A549 (cell line): ENCODE results near the gene SART1. TPM values are rescaled to one million over a fixed set of nuclear protein-coding genes. Genes with fewer than 3 reads are reported as not detected.

Experiments
- ATAC-seq, 2 experiments: fragments of 200-7000 bp in 1 of 2; fragments of >200 bp in 1 of 2; cut with Nextera tagmentation in 1 of 2; cut with Tn5 transposase in 1 of 2; 3 replicates each; pipeline versions ENCODE4 v1.8.0 to v1.9.1; 2018 to 2020; ENCODE audit warnings: mild to moderate bottlenecking in 1 of 2, moderate library complexity in 1 of 2
- CTCF ChIA-PET: fragments of 300-600 bp; sonication (Branson Sonifier 250); formaldehyde crosslinking; extraction: SDS; loops from one replicate; lab custom pipeline; 2021; ENCODE audit warnings: antibody characterized with exemption, inconsistent platforms; lab: Yijun Ruan, JAX
- POLR2A ChIA-PET: fragments of 350-600 bp; formaldehyde crosslinking; extraction: SDS; loops from one replicate; lab custom pipeline; 2021; ENCODE audit warnings: antibody characterized with exemption, inconsistent platforms; lab: Yijun Ruan, JAX
- DNase-seq, 2 experiments: peaks; one replicate each; pipeline versions ENCODE4 v3.0.0 to v3.0.0-alpha.2; 2011 to 2016; ENCODE audit warnings: low read depth in 1 of 2, low spot score in 1 of 2
- FAIRE-seq: peaks from 2 replicates; lab custom pipeline; 2011; peaks lifted over from hg19 to GRCh38; lab: Jason Lieb, UNC
- H3K27ac ChIP-seq, 2 experiments: fragments of >200 bp; sonication (Bioruptor Twin); formaldehyde crosslinking; 3 replicates each; pipeline ENCODE4 v1.5.1; 2016 to 2017
- H3K4me1 ChIP-seq: fragments of >200 bp; sonication (Bioruptor Twin); formaldehyde crosslinking; 3 replicates; pipeline ENCODE4 v1.6.1; 2016
- H3K4me2 ChIP-seq: fragments of >200 bp; sonication (Bioruptor Twin); formaldehyde crosslinking; 3 replicates; pipeline ENCODE4 v1.6.1; 2016
- H3K4me3 ChIP-seq: fragments of >200 bp; sonication (Bioruptor Twin); formaldehyde crosslinking; 3 replicates; pipeline ENCODE4 v1.5.1; 2016
- H3K9me3 ChIP-seq: fragments of >200 bp; sonication (Bioruptor Twin); formaldehyde crosslinking; 3 replicates; pipeline ENCODE4 v1.6.1; 2016
- BCL3 ChIP-seq: fragments of >200 bp; sonication (Bioruptor Twin); formaldehyde crosslinking; IDR thresholded peaks from 3 replicates; pipeline ENCODE4 v1.6.1; 2016
- BHLHE40 ChIP-seq: IDR thresholded peaks from 2 replicates; pipeline ENCODE4 v1.6.1; 2012; ENCODE audit warnings: low read depth, low read length, inconsistent platforms
- EP300 ChIP-seq, 2 experiments: fragments of >200 bp; sonication (Bioruptor Twin); formaldehyde crosslinking; IDR thresholded peaks; 2 replicates in 1 of 2; 3 replicates in 1 of 2; pipeline ENCODE4 v1.6.1; 2016 to 2017
- ESRRA ChIP-seq: fragments of 150-350 bp; IDR thresholded peaks from 2 replicates; pipeline ENCODE4 v1.6.1; 2014; ENCODE audit warnings: mild to moderate bottlenecking, low read length, borderline replicate concordance
- FOSL2 ChIP-seq, 2 experiments: fragments of 450-650 bp in 1 of 2; fragments of >200 bp in 1 of 2; sonication (Bioruptor Twin) in 1 of 2; formaldehyde crosslinking; IDR thresholded peaks; 2 replicates each; pipeline versions ENCODE4 v1.5.0 to v1.6.1; 2016 to 2020; ENCODE audit warnings: mild to moderate bottlenecking in 1 of 2, moderate library complexity in 1 of 2
- FOXS1 ChIP-seq: fragments of 250-450 bp; sonication (Bioruptor Pico); IDR thresholded peaks from 2 replicates; pipeline ENCODE4 v1.5.0; 2020; ENCODE audit warnings: mild to moderate bottlenecking, moderate library complexity
- HDAC2 ChIP-seq: fragments of 200-600 bp; sonication (generic); IDR thresholded peaks from 2 replicates; pipeline ENCODE4 v1.6.1; 2016
- HEYL ChIP-seq: fragments of 250-450 bp; sonication (Bioruptor Pico); IDR thresholded peaks from 2 replicates; pipeline ENCODE4 v1.8.0; 2021; ENCODE audit warnings: mild to moderate bottlenecking, moderate library complexity
- HMGXB4 ChIP-seq: fragments of 250-450 bp; sonication (Bioruptor Pico); IDR thresholded peaks from 2 replicates; pipeline ENCODE4 v1.5.0; 2021; ENCODE audit warnings: mild to moderate bottlenecking, moderate library complexity, borderline replicate concordance
- KDM5A ChIP-seq: fragments of 200-600 bp; sonication (generic); IDR thresholded peaks from 2 replicates; pipeline ENCODE4 v1.6.1; 2016; ENCODE audit warnings: antibody characterized with exemption, mild to moderate bottlenecking
- MAZ ChIP-seq: fragments of 150-350 bp; IDR thresholded peaks from 2 replicates; pipeline ENCODE4 v1.6.1; 2014; ENCODE audit warnings: antibody characterized with exemption, low read depth, low read length, borderline replicate concordance
- MYC ChIP-seq: IDR thresholded peaks from 2 replicates; pipeline ENCODE4 v1.6.1; 2012; ENCODE audit warnings: mild to moderate bottlenecking, inconsistent platforms, low read length, improper control_type of control experiment, borderline replicate concordance
- NPAS2 ChIP-seq: fragments of 250-450 bp; sonication (Bioruptor Pico); IDR thresholded peaks from 2 replicates; pipeline ENCODE4 v1.8.0; 2022; ENCODE audit warnings: mild to moderate bottlenecking, moderate library complexity, borderline replicate concordance
- NR3C1 ChIP-seq: fragments of >200 bp; sonication (Bioruptor Twin); formaldehyde crosslinking; IDR thresholded peaks from 3 replicates; pipeline ENCODE4 v1.6.1; 2017
- POLR2A ChIP-seq: IDR thresholded peaks from 2 replicates; pipeline ENCODE4 v1.6.1; 2012; ENCODE audit warnings: mild to moderate bottlenecking, low read length
- RCOR1 ChIP-seq: fragments of 150-350 bp; IDR thresholded peaks from 2 replicates; pipeline ENCODE4 v1.6.1; 2014; ENCODE audit warnings: antibody characterized with exemption, low read length, low read depth
- TP53 ChIP-seq: fragments of 250-450 bp; sonication (Bioruptor Pico); IDR thresholded peaks from 2 replicates; pipeline ENCODE4 v1.5.0; 2021; ENCODE audit warnings: mild to moderate bottlenecking, moderate library complexity
- ZC3H11A ChIP-seq: fragments of 450-650 bp; IDR thresholded peaks from 2 replicates; pipeline ENCODE4 v1.6.1; 2014; ENCODE audit warnings: antibody characterized with exemption, mild to moderate bottlenecking
- ZNF302 ChIP-seq: fragments of 250-450 bp; sonication (Bioruptor Pico); IDR thresholded peaks from 2 replicates; pipeline ENCODE4 v1.9.0; 2021; ENCODE audit warnings: inconsistent platforms, mild to moderate bottlenecking, moderate library complexity
- ZSCAN20 ChIP-seq: fragments of 250-450 bp; sonication (Bioruptor Pico); IDR thresholded peaks from 2 replicates; pipeline ENCODE4 v1.8.0; 2022; ENCODE audit warnings: mild to moderate bottlenecking, moderate library complexity
- WGBS: methylation state at CpG from one replicate; pipeline ENCODE4 v1.1.6; 2017; ENCODE audit errors: missing lambda C conversion rate; 5-methylcytosine and 5-hydroxymethylcytosine counted together
- polyA plus RNA-seq, 4 experiments: library from polyadenylated mRNA; depleted of rRNA in 3 of 4; stranded (reverse); fragments of >200 nt; fragmentation: RNase III in 1 of 4; extraction: RNeasy Plus Mini Kit Qiagen cat#74134 plus additional on column Dnase treatment in 1 of 4; gene quantifications; 2 replicates in 3 of 4; 3 replicates in 1 of 4; pipeline ENCODE4 v1.2.3, GENCODE V29; 2011 to 2017
- TF ChIP-seq, protein P1 (sequence below): fragments of 250-450 bp; sonication (Bioruptor Pico); IDR thresholded peaks from 2 replicates; pipeline ENCODE4 v1.5.0; 2020; ENCODE audit warnings: low read depth, mild to moderate bottlenecking, moderate library complexity
- TF ChIP-seq, protein P2 (sequence below): fragments of 150-350 bp; IDR thresholded peaks from 2 replicates; pipeline ENCODE4 v1.6.1; 2014; ENCODE audit warnings: low read depth, mild to moderate bottlenecking, low read length

Gene SART1
- polyA plus RNA-seq, 2 of the 4 experiments (the other 2 are of a cell fraction): 22.0 to 53.8 TPM

DNA sequence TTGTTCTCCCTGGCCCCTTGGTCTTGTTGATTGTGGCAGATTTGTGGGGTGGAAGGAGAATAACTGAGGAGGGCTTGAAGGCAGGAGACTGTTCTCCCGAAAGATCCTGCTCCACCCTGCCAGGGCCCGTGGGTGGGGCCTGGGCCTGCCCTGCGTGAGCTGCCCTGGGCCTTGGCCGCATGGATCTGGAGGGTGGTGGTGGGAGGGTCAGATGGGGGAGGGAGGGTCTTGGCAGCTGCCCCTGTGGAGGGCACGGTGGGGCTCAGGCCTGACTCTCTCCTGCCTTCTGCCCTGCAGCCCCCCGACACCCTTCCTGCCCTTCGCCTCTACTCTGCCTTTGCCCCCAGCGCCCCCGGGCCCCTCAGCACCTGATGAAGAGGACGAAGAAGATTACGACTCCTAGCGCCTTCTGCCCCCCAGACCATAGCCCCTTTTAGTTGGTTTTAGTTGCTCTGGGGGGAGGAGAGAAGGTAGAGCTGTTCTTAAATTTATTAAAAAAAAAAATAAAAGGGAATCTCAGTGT lies 40.4 kb upstream of the SART1 start:
- ChIA-PET CTCF (interaction anchor here (0.7 to 31.6 kb wide), 4 partner anchors 9 to 67 kb away, joined by 3 to 618 read pairs (median 7); partner anchors contain the start of genes CCDC85B, FIBP and FOSL1), POLR2A (no interaction called here)
- H3K4me3 ChIP-seq: no peak overlapping the region

DNA sequence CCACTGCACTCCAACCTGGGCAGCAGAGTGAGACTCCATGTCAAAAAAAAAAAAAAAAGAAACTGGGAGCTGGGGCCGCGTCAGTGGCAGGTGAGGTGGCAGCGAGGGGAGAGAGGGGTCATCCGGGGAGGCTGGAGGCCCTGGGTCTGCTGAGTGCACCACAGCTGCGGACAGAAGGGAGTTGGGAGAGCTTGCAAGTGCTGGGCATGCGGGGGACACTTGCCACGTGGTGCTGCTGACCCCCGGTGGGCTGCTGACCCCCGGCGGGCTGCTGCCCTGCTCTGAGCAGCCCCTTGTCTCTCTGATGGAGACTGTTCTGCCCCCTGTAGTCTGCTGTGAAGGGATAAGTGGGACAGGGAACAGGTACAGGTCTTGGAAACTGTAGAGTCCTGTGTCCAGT lies 39.7 kb upstream of the SART1 start:
- ATAC-seq: no peak
- Histone ChIP-seq H3K27ac (no peak overlapping the region), H3K9me3 (no peaks in the 10 kb centered on the region), H3K4me1 (peaks cover 24% of the 10 kb centered on the region), H3K4me2 (no peak overlapping the region), H3K4me3 (no peak overlapping the region)
- no peak for FAIRE-seq
- TF ChIP-seq HDAC2: no peak
- TF ChIP-seq, protein P1, sequence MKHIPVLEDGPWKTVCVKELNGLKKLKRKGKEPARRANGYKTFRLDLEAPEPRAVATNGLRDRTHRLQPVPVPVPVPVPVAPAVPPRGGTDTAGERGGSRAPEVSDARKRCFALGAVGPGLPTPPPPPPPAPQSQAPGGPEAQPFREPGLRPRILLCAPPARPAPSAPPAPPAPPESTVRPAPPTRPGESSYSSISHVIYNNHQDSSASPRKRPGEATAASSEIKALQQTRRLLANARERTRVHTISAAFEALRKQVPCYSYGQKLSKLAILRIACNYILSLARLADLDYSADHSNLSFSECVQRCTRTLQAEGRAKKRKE (CRISPR knock-in tag): no peak
- TF ChIP-seq RCOR1: no peak
- no peak for TF ChIP-seq TP53 (CRISPR knock-in tag)
- TF ChIP-seq ZSCAN20 (CRISPR knock-in tag): no peak
- TF ChIP-seq ESRRA: no peak
- no peak for TF ChIP-seq MYC
- TF ChIP-seq KDM5A: no peak
- no peak for TF ChIP-seq ZC3H11A
- TF ChIP-seq NPAS2 (CRISPR knock-in tag): no peak
- DNase-seq: no peak
- CTCF ChIA-PET: interaction anchor here (0.7 to 31.6 kb wide), 6 partner anchors 9 to 67 kb away, joined by 3 to 618 read pairs (median 7); partner anchors contain the start of genes CCDC85B, FIBP and FOSL1
- POLR2A ChIA-PET: interaction anchor here (1.1 kb wide), 1 partner anchor 33 kb away, joined by 3 read pairs; no protein-coding TSS in a partner anchor
- 89% methylated on average over 10 of the region's 10 CpGs for WGBS

More for the DNA sequence above, 40.4 kb upstream of the SART1 start:
- H3K27ac ChIP-seq: no peak overlapping the region; a peak in 1 of 6 replicates
- no peaks in the 10 kb centered on the region for H3K9me3 ChIP-seq
- DNase-seq: no peak
- FAIRE-seq: no peak
- ATAC-seq: no peak
- peak overlapping the region; percentile 91; the same call in 2 of the 3 replicates for H3K4me2 ChIP-seq
- TF ChIP-seq ZNF302: no peak
- H3K4me1 ChIP-seq: peaks cover 32% of the 10 kb centered on the region
- 89% methylated on average over 10 of the region's 12 CpGs for WGBS

- no peak for ATAC-seq
- POLR2A ChIA-PET: interaction anchor here (1.1 kb wide), 1 partner anchor 33 kb away, joined by 3 read pairs; no protein-coding TSS in a partner anchor
- Histone ChIP-seq H3K27ac (no peak overlapping the region), H3K9me3 (no peaks in the 10 kb centered on the region), H3K4me2 (no peak overlapping the region), H3K4me3 (no peak overlapping the region), H3K4me1 (peaks cover 17% of the 10 kb centered on the region)
- TF ChIP-seq ZC3H11A: no peak
- no peak for TF ChIP-seq FOXS1 (CRISPR knock-in tag)
- no peak for TF ChIP-seq FOSL2 (IDR thresholded peaks at IDR 0.05)
- TF ChIP-seq FOSL2 (CRISPR knock-in tag; IDR thresholded peaks at IDR 0.05): no peak
- TF ChIP-seq BCL3: no peak
- no peak for TF ChIP-seq EP300 (IDR thresholded peaks at IDR 0.05)
- no peak for TF ChIP-seq HMGXB4 (CRISPR knock-in tag)
- TF ChIP-seq HEYL (CRISPR knock-in tag): no peak
- no peak for TF ChIP-seq NR3C1
- TF ChIP-seq, protein P2, sequence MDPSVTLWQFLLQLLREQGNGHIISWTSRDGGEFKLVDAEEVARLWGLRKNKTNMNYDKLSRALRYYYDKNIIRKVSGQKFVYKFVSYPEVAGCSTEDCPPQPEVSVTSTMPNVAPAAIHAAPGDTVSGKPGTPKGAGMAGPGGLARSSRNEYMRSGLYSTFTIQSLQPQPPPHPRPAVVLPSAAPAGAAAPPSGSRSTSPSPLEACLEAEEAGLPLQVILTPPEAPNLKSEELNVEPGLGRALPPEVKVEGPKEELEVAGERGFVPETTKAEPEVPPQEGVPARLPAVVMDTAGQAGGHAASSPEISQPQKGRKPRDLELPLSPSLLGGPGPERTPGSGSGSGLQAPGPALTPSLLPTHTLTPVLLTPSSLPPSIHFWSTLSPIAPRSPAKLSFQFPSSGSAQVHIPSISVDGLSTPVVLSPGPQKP: no peak
- TF ChIP-seq BHLHE40: no peak
- no peak for TF ChIP-seq POLR2A
- no peak for TF ChIP-seq MAZ
- CTCF ChIA-PET: interaction anchor here (1.0 to 31.6 kb wide), 7 partner anchors 10 to 67 kb away, joined by 3 to 618 read pairs (median 5); partner anchors contain the start of genes CCDC85B, FIBP and FOSL1
- DNase-seq: no peak
- WGBS: 88% methylated on average over 3 of the region's 3 CpGs
- FAIRE-seq: no peak
Observed at GRCh38 chr11:65922565-65922964, 39.0 kb upstream of the SART1 start.
